IMR-90 (cell line): ENCODE measurements around the gene CCNYL1. TPM values are rescaled to one million over a fixed set of nuclear protein-coding genes. Genes with fewer than 3 reads are reported as not detected.

Experiments
- ATAC-seq: fragments of 200-7000 bp; cut with Tn5 transposase; 2 replicates; pipeline ENCODE4 v1.9.1; 2020; ENCODE audit warnings: low read depth, mild to moderate bottlenecking, moderate library complexity
- BruUV-seq: library from RNA; stranded (reverse); fragments of 400-500 nt; replicated peaks from 2 replicates; lab custom pipeline; 2021; lab: Mats Ljungman, UMichigan
- CTCF ChIA-PET: fragments of 300-600 bp; formaldehyde crosslinking; extraction: SDS; loops from one replicate; lab custom pipeline; 2021; ENCODE audit warnings: antibody characterized with exemption; lab: Yijun Ruan, JAX
- POLR2A ChIA-PET: fragments of 300-600 bp; sonication (Branson Sonifier 250); formaldehyde crosslinking; loops from one replicate; lab custom pipeline; 2022; ENCODE audit warnings: antibody characterized with exemption; ENCODE audit not compliant: unreplicated experiment; lab: Charles Lee
- DNase-seq: peaks from one replicate; pipeline ENCODE4 v3.0.0; 2013
- H2AFZ ChIP-seq: replicated peaks from 2 replicates; pipeline ENCODE3; 2013; ENCODE audit warnings: low read length, mild to moderate bottlenecking; ENCODE audit not compliant: poor library complexity
- H2AK5ac ChIP-seq: 2 replicates; pipeline ENCODE4 v1.6.1; 2013; ENCODE audit warnings: low read depth, low read length, inconsistent platforms
- H2AK9ac ChIP-seq: replicated peaks from 2 replicates; pipeline ENCODE3; 2013; ENCODE audit warnings: mild to moderate bottlenecking, low read depth, low read length, moderate library complexity; ENCODE audit not compliant: poor library complexity
- H2BK120ac ChIP-seq: 2 replicates; pipeline ENCODE4 v1.6.1; 2013; ENCODE audit warnings: low read depth, low read length, inconsistent platforms
- H2BK15ac ChIP-seq: 3 replicates; pipeline ENCODE4 v1.6.1; 2013; ENCODE audit warnings: low read depth, low read length, inconsistent platforms
- H2BK20ac ChIP-seq: 2 replicates; pipeline ENCODE4 v1.6.1; 2013; ENCODE audit warnings: low read depth, mild to moderate bottlenecking, inconsistent platforms, low read length, moderate library complexity
- H2BK5ac ChIP-seq: 2 replicates; pipeline ENCODE4 v1.6.1; 2013; ENCODE audit warnings: mild to moderate bottlenecking, low read depth, low read length, inconsistent platforms; ENCODE audit not compliant: poor library complexity, severe bottlenecking
- H3K14ac ChIP-seq: replicated peaks from 2 replicates; pipeline ENCODE4 v1.6.1; 2013; ENCODE audit warnings: low read depth, low read length, inconsistent platforms
- H3K18ac ChIP-seq: 2 replicates; pipeline ENCODE4 v1.6.1; 2013; ENCODE audit warnings: low read depth, low read length, control low read depth
- H3K23ac ChIP-seq: 2 replicates; pipeline ENCODE4 v1.6.1; 2013; ENCODE audit warnings: low read depth, low read length, inconsistent platforms
- H3K27ac ChIP-seq: 2 replicates; pipeline ENCODE4 v1.5.1; 2013; ENCODE audit warnings: mild to moderate bottlenecking, control low read depth, low read length; ENCODE audit not compliant: insufficient read depth
- H3K27me3 ChIP-seq: 2 replicates; pipeline ENCODE4 v1.6.1; 2013; ENCODE audit warnings: low read length; ENCODE audit not compliant: control insufficient read depth, insufficient read depth
- H3K36me3 ChIP-seq: 2 replicates; pipeline ENCODE4 v1.6.1; 2013; ENCODE audit warnings: low read length, mixed read lengths; ENCODE audit not compliant: control insufficient read depth, insufficient read depth
- H3K4ac ChIP-seq: 2 replicates; pipeline ENCODE4 v1.6.1; 2013; ENCODE audit warnings: low read depth, low read length, inconsistent platforms
- H3K4me1 ChIP-seq: 2 replicates; pipeline ENCODE4 v1.6.1; 2013; ENCODE audit warnings: low read length, mixed read lengths; ENCODE audit not compliant: control insufficient read depth, insufficient read depth
- H3K4me2 ChIP-seq: 2 replicates; pipeline ENCODE4 v1.6.1; 2013; ENCODE audit warnings: low read depth, mild to moderate bottlenecking, control low read depth, low read length, moderate library complexity
- H3K4me3 ChIP-seq: 2 replicates; pipeline ENCODE4 v1.5.1; 2013; ENCODE audit warnings: low read depth, mild to moderate bottlenecking, control low read depth, low read length, moderate library complexity; ENCODE audit not compliant: insufficient read depth
- H3K56ac ChIP-seq: 2 replicates; pipeline ENCODE4 v1.6.1; 2013; ENCODE audit warnings: low read length, inconsistent platforms; ENCODE audit not compliant: insufficient read depth; ENCODE audit errors: extremely low read depth
- H3K79me1 ChIP-seq, 2 experiments: 2 replicates each; pipeline ENCODE4 v1.6.1; 2013; ENCODE audit warnings: low read length in 2 of 2, inconsistent platforms in 1 of 2, low read depth in 1 of 2
- H3K9ac ChIP-seq: 2 replicates; pipeline ENCODE4 v1.6.1; 2013; ENCODE audit warnings: low read depth, low read length, control low read depth
- H3K9me1 ChIP-seq: 2 replicates; pipeline ENCODE4 v1.6.1; 2013; ENCODE audit warnings: low read length, inconsistent platforms; ENCODE audit not compliant: insufficient read depth
- H3K9me3 ChIP-seq: 2 replicates; pipeline ENCODE4 v1.6.1; 2013; ENCODE audit warnings: low read length; ENCODE audit not compliant: control insufficient read depth, insufficient read depth
- H4K20me1 ChIP-seq: 2 replicates; pipeline ENCODE4 v1.6.1; 2013; ENCODE audit warnings: low read length, inconsistent platforms; ENCODE audit not compliant: insufficient read depth
- H4K5ac ChIP-seq: 2 replicates; pipeline ENCODE4 v1.6.1; 2013; ENCODE audit warnings: mild to moderate bottlenecking, low read depth, low read length, control low read depth
- H4K8ac ChIP-seq, 2 experiments: 2 replicates each; pipeline ENCODE4 v1.6.1; 2013; ENCODE audit warnings: low read depth in 2 of 2, low read length in 2 of 2, control low read depth in 1 of 2, inconsistent platforms in 1 of 2
- H4K91ac ChIP-seq: 2 replicates; pipeline ENCODE4 v1.6.1; 2013; ENCODE audit warnings: low read depth, low read length, inconsistent platforms; ENCODE audit not compliant: insufficient read depth
- RAD21 ChIP-seq: IDR thresholded peaks from 2 replicates; pipeline ENCODE4 v1.6.1; 2012; ENCODE audit warnings: low read length, improper control_type of control experiment
- WGBS, 2 experiments: methylation state at CpG; one replicate each; pipeline versions ENCODE4 v1.1.5 to v1.1.7; 2013; ENCODE audit warnings: missing lambda C conversion rate in 2 of 2; ENCODE audit not compliant: insufficient read length in 1 of 2; ENCODE audit errors: extremely low coverage in 2 of 2; 5-methylcytosine and 5-hydroxymethylcytosine counted together
- dilution Hi-C: fragments of 300-500 bp; cut with HindIII; formaldehyde crosslinking; loops from one replicate; pipeline ENCODE4 v1.14.3; 2018; ENCODE audit warnings: low sequenced_read_pairs; ENCODE audit not compliant: unreplicated experiment
- in situ Hi-C: fragments of 300-500 bp; cut with MboI; formaldehyde crosslinking; loops from 3 replicates; pipeline ENCODE4 v1.14.3; 2019; ENCODE audit warnings: low sequenced_read_pairs, inconsistent platforms, mixed read lengths
- intact Hi-C: fragments of 100-400 bp; cut with micrococcal nuclease; formaldehyde crosslinking; loops from 2 replicates; pipeline ENCODE4 v1.10.0; 2022
- polyA plus RNA-seq, 3 experiments: library from polyadenylated mRNA; depleted of rRNA; stranded (reverse); fragments of >200 nt; gene quantifications; 2 replicates each; pipeline ENCODE4 v1.2.3, GENCODE V29; 2012; ENCODE audit warnings: low replicate concordance in 1 of 3
- total RNA-seq: library from RNA; depleted of rRNA; stranded (reverse); fragments of >200 nt; gene quantifications from 2 replicates; pipeline ENCODE4 v1.2.3, GENCODE V29; 2012

CCNYL1 gene
- total and polyA plus RNA-seq, 2 of the 4 experiments (the other 2 are of a cell fraction), result 5.4 to 7.3 TPM

GRCh38 chr2:207768168-207768865, 56.9 kb downstream of the CCNYL1 start:
- no peak overlapping the region for H3K18ac ChIP-seq
- H3K4ac ChIP-seq, result no peak overlapping the region
- H2BK15ac ChIP-seq, result no peak overlapping the region
- no TSS peak for BruUV-seq
- no peak overlapping the region for H2AK5ac ChIP-seq
- H3K23ac ChIP-seq, result no peak overlapping the region
- no peaks in the 10 kb centered on the region; the same call in 1 of the 2 replicates for H4K20me1 ChIP-seq
- ATAC-seq, result peak; percentile 6
- no peak overlapping the region for H2BK5ac ChIP-seq
- ChIA-PET CTCF (interaction anchor here (0.7 to 1.0 kb wide), 3 partner anchors 7 to 272 kb away, joined by 3 to 6 read pairs (median 3); no protein-coding TSS in a partner anchor), POLR2A (no interaction called here)
- no peak overlapping the region for H4K8ac ChIP-seq
- no peak overlapping the region for H3K27ac ChIP-seq
- H3K27me3 ChIP-seq, result peaks cover 1% of the 10 kb centered on the region; the same call in 1 of the 2 replicates
- no peak for DNase-seq
- WGBS, 2 experiments, result 3% methylated on average over 26 of the region's 73 CpGs; no CpG with 5 or more reads in 1 of the 2 experiments
- no peaks in the 10 kb centered on the region; the same call in 1 of the 2 replicates for H3K9me1 ChIP-seq
- H3K4me1 ChIP-seq, result peaks cover 7% of the 10 kb centered on the region; the same call in 1 of the 2 replicates
- H4K91ac ChIP-seq, result no peak overlapping the region
- no peak overlapping the region for H3K14ac ChIP-seq
- no peak for TF ChIP-seq RAD21
- H3K36me3 ChIP-seq, result no peaks in the 10 kb centered on the region
- dilution Hi-C loops (no loop called here), intact Hi-C loops (loop anchor here (2.0 kb wide), 1 partner anchor 296 kb away; no protein-coding TSS in a partner anchor), in situ Hi-C loops (no loop called here)
- peak overlapping the region; percentile 94 for H2AFZ ChIP-seq
- H4K5ac ChIP-seq, result no peak overlapping the region
- no peaks in the 10 kb centered on the region for H3K9me3 ChIP-seq
- no peaks in the 10 kb centered on the region for H3K79me1 ChIP-seq
- peak overlapping the region; percentile 92 for H3K4me2 ChIP-seq
- no peak overlapping the region for H3K56ac ChIP-seq
- H3K4me3 ChIP-seq, result peak overlapping the region; percentile 77
- no peak overlapping the region for H3K9ac ChIP-seq
- H2BK120ac ChIP-seq, result no peak overlapping the region
- H2AK9ac ChIP-seq, result no peak overlapping the region
- no peak overlapping the region for H2BK20ac ChIP-seq
